OCI-LY3 (cell line): ENCODE measurements around the gene KCNIP4.

Experiments
- EZH2phosphoT487 ChIP-seq: fragments of 200-600 bp; shearing (Covaris generic); IDR thresholded peaks from 2 replicates; pipeline ENCODE4 v1.6.1; 2018; ENCODE audit warnings: antibody characterized with exemption, mixed run types, low read depth
- TF ChIP-seq, protein P1 (sequence below): fragments of 200-600, 300-600 bp; sonication (generic); IDR thresholded peaks from 2 replicates; pipeline ENCODE4 v1.5.1; 2014; ENCODE audit warnings: antibody characterized with exemption, low read length, low read depth

DNA sequence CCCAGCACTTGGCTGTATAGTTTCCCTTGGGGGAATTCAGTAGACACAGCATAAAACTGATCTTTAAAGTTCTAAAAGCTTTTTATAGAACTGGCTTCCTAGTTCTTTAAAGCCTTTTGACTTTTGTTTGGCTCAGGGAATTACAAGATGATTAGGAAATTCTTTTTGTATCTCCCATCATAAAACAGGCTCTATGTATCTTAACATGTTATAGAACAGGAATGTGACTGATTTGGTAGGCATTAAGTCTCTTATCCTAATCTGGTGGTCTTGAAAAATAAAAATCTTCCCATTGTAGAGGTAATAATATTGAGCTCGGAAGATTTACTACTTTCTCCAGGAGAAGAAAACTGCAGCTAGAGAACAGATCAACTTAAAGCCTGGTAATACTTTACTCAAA, 262.7 kb downstream of the KCNIP4 start:
- no peak for TF ChIP-seq EZH2phosphoT487
- TF ChIP-seq, protein P1, sequence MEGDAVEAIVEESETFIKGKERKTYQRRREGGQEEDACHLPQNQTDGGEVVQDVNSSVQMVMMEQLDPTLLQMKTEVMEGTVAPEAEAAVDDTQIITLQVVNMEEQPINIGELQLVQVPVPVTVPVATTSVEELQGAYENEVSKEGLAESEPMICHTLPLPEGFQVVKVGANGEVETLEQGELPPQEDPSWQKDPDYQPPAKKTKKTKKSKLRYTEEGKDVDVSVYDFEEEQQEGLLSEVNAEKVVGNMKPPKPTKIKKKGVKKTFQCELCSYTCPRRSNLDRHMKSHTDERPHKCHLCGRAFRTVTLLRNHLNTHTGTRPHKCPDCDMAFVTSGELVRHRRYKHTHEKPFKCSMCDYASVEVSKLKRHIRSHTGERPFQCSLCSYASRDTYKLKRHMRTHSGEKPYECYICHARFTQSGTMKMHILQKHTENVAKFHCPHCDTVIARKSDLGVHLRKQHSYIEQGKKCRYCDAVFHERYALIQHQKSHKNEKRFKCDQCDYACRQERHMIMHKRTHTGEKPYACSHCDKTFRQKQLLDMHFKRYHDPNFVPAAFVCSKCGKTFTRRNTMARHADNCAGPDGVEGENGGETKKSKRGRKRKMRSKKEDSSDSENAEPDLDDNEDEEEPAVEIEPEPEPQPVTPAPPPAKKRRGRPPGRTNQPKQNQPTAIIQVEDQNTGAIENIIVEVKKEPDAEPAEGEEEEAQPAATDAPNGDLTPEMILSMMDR, result no peak
